GM21447 (cell line): ENCODE measurements around the gene JUND.

Experiments
- ATAC-seq: cut with Tn5 transposase; IDR thresholded peaks from one replicate; pipeline ENCODE4 v1.9.1; 2021; ENCODE audit not compliant: unreplicated experiment

The JUND gene

DNA sequence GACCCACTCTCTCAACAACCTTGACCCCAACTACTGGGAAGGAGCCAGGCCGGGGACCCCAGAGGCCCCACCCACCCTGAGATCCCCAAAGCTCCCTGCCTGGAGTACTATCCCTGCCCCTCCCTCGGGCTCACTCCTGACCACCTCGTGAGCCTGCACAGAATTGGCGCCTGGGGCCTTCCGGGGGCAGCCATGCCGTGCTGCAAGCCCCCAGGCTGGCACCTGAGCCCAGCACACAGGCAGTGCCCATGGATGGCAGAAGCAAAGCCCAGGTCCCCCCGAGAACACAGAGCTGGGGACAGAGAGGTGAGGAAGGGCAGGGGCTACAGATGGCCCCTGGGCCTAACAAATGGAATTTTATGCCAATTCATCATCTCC lies 27.5 kb upstream of the JUND start:
- ATAC-seq, result no peak

DNA sequence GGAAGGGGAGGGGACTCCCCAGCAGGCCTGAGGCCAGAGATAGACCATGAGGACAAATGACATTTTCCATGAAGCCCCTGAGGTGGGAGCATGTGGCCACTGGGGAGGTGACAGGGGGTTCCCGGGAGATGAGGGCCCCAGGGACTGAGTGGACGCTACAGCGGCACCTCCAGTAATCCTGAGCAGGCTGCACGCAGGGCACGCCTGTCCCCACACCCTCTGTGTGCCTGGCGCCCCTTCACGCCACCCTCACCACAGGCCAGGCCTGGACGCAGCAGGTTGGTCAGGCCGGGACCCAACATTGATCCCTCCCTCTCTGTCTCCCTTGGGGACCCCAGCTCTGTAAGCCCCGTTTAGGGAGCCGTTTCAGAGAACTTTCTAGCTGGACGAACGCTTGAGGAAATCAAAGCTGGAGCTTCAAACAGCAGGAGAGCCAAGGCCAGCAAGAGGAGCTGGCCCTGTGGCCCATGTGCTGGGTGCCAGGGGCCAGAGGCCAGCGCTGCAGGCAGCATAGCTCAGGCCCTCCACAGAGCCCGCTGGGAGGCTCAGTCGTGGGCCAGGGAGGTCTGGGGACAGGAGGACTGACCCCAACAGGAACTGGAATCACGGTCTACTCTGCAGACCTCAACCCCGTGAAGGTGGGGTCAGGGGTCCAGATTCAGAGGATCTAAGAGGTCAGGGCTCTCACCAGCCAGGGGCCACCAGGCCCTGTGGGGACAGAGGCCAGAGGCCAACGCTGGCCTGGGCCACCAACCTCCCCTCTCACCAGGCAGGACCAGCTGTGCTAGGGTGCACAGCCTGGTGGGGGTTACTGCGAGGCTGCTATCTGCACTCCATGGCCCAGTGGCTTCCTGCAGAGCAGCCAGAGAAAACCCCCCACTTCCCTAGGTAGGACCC lies 26.9 kb upstream of the JUND start:
- no peak for ATAC-seq

DNA sequence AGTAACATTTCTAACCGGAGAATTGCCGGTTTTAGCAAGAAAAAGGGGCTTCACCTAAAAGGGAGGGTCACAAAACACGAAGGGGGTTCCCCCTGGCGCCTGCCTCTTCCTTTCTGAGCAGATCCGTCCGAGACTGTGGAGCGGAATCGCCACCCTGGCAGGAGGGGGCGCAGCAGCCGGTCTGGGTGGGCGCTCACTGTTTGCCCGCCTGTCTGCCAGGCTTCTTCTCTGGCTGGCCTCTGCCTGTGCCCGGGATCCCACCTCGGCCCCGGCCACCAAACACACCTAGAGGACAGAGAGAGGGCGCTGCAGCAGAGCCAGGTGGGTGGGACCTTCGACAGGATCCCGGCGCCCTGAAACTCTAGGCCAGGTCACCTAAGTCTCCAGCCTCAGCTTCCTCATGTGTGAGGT lies 25.9 kb upstream of the JUND start:
- ATAC-seq, result no peak

DNA sequence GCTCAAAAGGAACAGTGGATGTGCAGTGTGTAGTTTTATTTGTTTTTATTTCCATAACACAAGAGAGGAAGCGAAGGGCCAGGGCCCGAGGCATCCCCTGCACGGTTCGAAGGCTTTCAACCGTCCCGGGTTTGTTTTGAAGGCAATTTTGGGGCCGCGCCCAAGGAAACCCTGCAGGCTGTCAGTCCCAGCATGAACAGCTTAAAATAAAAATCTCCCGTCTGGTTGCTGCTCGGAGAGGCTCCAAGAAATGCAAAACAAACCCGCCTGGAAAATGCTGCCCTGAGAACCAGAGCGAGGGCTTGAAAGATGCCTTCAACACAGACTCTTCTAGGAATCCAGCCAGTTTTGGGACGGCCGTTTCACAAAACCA lies 25.5 kb upstream of the JUND start:
- ATAC-seq, result no peak

DNA sequence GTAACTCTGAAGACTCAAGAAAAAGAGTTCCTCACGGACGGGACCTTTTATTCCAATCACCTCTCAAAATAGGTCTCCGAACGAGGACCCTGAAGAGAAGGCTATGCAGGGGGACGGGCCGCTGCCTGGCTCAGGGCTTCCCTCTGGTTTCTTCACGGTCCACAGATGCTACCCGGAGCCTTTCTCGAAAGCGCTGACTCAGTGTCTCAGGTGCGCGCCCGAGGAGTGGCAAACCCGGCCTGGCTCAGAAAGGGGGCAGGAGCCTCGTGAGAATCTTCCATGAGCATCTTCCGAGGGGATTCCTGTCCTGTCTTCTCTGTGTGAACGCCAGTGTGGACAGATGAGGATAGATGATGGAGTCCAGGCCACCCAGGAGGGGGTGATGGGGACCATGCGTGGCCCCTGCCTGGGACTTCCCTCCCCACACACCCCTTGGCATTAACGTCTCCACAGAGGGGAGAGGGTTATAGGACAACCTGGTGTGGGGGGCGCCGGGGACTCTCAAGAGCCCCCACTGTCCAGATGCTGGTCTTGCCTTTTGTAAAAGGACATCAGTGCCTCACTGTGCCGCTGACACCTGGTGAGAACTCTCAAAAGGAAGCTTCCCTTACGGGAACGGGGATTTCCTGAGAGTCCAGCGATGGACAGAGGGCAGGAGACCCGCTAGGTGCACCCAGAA lies 24.9 kb upstream of the JUND start:
- no peak for ATAC-seq

DNA sequence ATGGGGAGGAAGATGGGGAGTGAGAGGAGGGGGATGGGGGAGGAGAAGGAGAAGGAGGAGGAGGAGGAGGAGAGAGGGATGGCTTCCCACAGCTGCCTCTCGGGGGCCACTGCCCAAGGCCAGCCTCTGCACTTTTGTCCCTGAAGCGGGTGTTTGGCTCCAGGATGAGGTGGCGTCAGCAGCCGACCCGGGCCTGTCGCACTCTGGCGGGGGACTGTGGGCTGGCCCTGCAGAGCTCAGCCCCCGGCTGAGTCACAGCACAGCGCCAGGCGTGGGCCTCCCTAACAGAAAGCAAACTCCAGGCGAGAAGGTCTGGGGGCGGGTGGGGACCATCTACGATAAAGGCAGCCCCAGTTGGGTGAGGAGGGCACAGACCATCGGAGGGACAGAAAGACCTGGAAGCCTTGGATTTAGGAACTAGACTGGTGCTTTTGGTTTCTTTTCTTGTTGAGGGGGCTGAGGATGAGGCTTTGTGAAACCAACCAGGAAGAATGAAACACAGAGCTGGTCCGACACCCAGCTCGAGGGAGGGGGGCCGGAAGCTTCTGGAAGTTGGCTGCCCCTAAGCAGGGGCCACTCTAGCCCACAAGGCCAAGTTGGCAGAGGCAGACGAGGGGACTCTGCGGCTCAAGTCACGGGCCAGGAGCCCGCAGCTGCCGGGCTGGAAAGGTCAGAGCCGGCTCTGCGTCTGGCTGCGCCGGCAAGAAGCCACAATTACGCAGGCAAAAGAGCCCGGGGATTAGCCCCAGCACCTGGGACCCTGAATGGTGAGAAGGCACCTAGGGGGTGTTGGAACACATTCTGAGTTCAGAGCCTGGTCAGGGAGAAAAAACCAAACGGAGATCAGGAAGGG lies 23.3 kb upstream of the JUND start:
- ATAC-seq, result peak; percentile 37

DNA sequence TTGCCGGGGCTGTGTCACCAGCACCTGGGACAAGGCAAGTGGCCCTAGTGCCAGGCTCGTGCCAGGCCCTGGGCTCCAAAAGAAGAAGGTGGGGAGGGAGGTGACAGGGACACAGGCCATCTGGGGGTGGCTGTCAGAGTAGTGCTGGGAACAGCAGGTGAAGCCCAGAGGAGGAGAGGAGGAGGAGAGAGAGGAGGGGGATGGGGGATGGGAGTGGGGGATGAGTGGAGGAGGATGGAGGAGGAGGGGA lies 22.7 kb upstream of the JUND start:
- no peak for ATAC-seq

DNA sequence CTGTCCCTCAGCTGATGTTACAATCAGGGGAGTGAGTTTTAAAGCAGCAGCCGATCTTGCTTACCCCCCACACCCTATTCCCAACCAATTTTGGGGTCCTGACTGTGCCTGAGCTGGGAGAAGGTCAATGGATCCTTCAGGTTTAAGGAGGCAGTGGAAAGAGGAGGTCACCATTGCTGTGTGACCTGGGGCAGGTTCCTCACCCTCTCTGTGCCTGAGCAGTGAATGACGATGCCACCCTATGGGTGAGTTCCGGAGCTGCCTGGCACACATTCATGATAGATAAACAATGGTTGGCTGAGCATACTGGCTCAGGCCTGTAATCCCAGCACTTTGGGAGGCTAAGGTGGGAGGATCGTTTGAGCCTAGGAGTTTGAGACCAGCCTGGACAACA lies 20.3 kb upstream of the JUND start:
- no peak for ATAC-seq

DNA sequence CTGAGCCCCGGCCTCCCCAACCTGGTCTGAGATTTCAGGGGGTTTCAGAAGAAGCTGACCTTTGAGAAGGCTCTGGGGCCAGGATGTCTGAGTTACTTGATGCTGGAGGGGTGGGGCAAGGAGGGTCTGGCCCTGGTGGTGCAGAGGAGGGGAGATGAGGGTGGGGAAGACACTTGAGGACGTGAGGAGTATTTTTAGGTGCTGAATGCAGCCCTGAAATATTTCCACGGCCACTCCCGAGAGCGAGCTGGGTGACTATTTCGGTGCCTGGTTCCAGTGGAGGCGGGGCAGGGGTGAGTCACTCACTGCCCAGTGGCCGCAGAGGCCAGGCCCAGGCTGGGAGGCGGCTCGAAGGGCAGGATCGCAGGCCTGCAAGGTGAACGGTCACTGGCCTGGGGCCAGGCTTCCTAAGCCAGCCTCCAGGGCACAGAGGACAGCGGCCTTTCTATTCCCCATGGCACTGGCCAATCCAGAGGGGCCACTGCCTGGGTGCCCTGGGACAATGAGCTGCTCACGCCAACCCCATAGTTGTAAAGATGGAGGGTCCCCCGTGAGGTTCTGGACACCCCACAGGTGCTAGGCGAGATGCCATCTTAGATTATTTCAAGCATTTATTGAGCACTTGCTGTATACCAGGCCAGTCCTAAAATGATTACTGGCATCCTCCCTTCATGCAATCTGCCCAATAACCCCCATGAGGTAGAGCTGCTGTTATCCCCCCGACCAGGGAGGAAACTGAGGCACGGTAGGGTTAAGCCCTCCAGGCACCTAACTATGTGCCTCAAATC lies 19.7 kb upstream of the JUND start:
- no peak for ATAC-seq

DNA sequence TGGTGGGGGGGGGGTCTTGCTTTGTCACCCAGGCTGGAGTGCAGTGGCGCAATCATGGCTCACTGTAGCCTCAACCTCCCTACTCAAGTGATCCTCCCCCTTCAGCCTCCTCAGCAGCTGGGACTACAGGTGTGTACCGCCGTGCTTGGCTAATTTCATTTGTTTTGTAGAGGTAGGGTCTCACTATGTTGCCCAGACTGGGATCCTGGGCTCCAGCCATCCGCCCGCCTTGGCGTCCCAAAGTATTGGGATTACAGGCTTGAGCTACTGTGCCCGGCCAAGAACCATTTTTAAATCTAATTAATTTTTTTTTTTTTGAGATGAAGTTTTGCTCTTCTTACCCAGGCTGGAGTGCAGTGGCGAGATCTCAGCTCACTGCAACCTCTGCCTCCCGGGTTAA lies 18.2 kb upstream of the JUND start:
- ATAC-seq, result no peak

DNA sequence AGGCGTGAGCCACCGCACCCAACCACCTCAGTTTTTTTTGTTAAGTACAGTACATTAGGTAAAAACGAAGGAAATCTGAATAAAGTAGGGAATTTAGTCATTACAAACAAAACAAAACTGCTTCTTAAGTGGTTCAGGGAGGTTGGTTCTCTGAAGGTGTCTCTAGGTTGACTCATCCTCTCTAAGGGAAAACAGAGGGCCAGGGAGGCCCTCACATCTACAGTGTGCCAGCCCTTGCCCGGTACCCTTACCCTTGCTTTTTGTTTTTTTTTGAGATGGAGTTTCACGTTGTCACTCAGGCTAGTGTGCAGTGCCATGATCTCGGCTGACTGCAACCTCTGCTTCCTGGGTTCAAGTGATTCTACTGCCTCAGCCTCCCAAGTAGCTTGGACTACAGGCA lies 17.2 kb upstream of the JUND start:
- no peak for ATAC-seq

DNA sequence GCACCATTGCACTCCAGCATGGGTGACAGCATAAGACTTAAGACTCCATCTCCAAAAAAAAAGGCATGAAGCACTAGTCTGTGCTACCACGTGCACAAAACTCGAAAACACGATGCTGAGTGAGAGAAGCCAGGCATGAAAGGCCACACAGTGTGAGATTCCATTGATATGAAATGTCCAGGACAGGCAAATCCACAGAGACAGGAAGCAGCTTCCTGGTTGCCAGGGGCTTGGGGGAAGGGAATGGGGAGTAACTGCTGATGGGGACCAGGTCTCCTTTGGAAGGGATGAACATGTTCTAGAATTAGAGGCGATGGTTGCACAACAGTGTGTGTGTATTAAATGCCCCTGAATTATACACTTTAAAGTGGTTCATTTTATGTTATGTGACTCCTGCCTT lies 15.9 kb upstream of the JUND start:
- no peak for ATAC-seq

DNA sequence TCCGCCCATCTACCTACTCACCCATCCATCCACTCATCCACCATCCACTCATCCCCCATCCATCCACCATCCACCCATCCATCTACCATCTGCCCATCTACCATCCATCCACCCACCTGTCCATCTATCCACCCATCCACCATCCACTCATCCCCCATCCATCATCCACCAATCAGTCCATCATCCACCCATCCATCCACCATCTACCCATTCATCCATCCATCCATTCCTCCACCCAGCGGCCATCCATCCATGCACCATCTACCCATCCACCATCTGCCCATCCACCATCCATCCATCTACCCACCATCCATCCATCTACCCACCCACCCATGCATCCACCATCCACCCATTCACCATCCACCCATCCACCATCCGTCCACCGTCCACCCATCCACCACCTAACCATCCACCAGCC lies 13.6 kb upstream of the JUND start:
- ATAC-seq, result no peak

DNA sequence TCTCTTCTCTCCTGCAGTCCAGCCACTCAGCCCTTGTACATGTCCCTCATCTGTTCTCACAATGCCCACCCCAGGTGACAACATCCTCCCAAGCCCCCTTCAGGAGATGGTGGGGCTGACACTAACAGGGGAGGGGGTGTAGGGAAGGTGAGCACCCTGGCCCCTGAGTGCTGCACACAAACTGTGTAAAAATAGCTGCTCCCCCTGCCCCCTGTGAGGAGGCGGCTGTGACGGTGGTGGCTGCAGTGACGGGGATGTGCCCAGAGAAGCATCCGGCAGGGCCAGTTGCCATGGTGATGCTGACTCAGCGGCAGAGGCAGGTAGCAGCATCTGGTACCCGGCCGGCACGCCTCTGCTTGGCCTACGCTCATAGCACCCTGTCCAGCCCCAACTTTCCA lies 13.0 kb upstream of the JUND start:
- no peak for ATAC-seq

DNA sequence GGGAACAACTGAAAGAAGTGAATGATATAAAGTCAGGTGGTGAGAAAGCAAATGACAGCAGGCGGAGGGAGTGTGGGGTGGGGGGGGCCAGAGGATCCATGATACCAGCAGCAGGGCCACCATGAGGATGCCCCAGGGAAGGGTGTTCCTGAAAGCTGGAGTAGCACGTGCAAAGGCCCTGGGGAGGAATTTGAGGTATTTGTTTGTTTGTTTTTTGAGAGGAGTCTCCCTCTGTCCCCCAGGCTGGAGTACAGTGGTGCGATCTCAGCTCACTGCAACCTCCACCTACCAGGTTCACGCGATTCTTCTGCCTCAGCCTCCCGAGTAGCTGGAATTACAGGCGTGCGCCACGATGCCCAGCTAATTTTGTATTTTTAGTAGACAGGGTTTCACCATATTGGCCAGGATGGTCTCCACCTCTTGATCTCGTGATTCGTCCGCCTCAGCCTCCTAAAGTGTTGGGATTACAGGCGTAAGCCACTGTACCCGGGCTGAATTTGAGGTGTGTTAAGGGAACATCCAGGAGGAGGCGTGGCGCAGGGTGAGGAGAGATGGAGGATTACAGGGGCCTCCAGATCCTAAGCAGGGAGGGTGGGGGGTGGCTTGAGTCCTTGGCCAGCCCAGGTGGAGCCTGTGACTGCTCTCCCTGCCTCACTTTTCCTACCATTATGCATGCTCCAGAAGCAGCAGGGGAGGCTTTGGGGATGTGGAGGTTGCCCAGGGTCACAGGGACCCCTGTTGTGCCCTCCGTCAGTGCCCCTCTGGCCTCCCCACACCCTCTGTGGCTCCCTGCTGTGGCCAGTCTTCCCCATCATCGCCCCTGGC lies 12.4 kb upstream of the JUND start:
- no peak for ATAC-seq

DNA sequence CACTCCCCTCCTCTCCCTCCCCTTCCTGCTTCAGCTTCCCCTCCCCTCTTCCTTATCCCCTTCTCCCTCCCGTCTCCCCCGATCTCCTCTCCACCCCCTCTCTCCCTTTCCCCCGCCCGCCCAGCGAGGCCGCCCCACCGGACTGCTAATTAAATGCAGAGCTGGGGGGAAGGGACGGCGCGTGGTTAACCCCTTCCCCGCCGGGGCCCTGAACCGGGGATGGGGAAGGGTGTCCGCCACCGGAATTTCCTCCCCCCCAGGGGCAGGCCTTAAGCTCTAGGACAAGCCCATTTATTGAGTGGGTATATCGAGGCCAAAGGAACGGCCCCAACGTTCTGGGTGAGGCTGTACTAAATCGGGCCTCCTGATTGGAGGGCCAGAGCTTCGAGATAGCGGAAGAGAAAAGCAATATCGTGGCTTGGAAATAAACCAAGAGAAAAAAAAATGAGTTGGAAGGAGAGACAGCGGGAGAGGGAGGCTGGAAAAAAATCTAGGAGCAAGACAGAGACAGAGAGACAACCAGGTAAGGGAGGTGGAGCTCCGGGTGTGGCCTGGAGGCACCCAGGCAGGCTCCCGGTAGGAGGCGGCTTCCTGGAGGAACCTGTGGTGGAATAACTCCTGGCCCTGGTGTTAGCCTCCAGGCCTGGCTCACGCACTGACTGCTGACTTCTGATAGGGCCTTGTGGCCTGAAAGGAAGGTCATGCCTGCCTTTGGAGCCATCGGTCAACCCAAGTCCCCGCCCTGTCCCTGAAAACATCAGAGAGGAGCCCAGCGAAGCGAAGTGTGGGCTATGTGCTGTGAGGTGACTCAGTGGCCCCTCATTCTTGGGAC lies 11.6 kb upstream of the JUND start:
- ATAC-seq, result no peak

DNA sequence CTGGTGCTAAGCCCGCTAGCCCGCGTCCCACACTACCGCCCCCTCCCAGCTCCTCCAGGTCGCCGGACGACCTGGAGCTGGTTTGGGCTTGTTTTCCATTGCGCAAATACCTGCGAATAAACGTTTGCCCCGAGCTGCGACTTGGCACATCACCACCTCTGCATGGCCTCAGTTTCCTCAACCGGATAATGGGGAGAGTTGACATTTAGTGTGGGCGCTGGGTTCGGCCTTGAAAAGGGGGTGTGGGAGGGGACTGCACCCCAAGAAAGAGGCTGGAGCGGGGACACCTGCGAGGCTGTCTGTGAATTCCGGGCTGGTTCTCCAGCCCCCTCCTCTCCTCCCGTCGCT lies 11.0 kb upstream of the JUND start:
- no peak for ATAC-seq

DNA sequence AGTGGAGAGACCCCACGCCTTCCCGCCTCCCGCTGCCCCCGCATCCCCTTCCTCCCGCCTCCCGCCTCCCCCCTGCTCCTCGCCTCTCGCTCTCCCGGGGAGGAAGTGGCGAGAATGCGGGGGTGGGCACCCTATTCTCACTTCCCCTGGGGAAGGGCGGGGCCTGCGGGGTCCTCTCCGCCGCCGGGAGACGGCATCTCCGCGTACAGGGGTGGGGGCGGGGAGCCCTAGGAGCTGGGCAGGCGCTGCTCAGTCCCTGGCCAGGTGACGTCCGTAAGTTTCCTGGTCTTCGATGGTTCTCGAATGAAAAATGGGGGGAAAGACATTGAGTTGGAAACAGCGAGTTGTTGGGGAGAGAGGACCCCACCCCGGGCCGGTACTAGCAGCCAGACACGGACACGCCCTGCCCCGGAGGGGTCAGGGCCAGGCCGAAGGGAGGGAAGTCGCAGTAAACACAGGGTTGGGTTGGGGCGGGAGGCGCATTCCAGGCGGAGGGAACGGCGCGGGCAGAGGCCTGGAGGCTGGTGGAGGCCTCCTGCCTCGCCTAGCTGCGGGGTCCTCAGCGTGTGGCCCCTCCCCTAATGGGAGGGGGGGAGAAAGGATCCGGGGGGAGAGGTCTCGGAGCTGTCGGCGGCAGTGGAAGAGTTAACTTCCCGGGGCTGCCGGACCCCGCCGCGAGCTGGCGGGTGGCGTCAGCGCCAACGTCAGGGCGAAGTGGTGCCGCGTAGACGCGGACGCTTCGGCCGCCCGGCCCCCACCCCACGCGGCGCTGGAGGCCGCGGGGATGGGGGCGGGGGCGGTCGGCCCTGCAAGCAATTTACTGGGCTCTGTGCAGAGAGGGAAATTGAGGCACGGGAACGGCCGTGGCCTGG lies 10.4 kb upstream of the JUND start:
- peak; percentile 49 for ATAC-seq
